ENCODE data around the gene ZFYVE21.

The ZFYVE21 gene

GRCh38 chr14:103742499-103743255, 27.1 kb downstream of the ZFYVE21 start:
- in situ Hi-C loops (cut with HindIII; ENCODE audit: low pct_ligation_motif_present, low pct_unique_long_range_greater_than_20kb, low sequenced_read_pairs), result no loop called here
- no peak for DNase-seq

GRCh38 chr14:103743691-103744090, 28.1 kb downstream of the ZFYVE21 start:
- DNase-seq, result no peak
- in situ Hi-C loops (cut with HindIII; ENCODE audit: low pct_ligation_motif_present, low pct_unique_long_range_greater_than_20kb, low sequenced_read_pairs), result no loop called here

GRCh38 chr14:103744621-103745395, 29.2 kb downstream of the ZFYVE21 start:
- in situ Hi-C loops (cut with HindIII; ENCODE audit: low pct_ligation_motif_present, low pct_unique_long_range_greater_than_20kb, low sequenced_read_pairs), result no loop called here
- DNase-seq, result no peak

- DNase-seq, result no peak
- in situ Hi-C loops (cut with HindIII; ENCODE audit: low pct_ligation_motif_present, low pct_unique_long_range_greater_than_20kb, low sequenced_read_pairs), result no loop called here
Measured at GRCh38 chr14:103745424-103745823, 29.8 kb downstream of the ZFYVE21 start.

GRCh38 chr14:103746701-103747100, 31.1 kb downstream of the ZFYVE21 start:
- in situ Hi-C loops (cut with HindIII; ENCODE audit: low pct_ligation_motif_present, low pct_unique_long_range_greater_than_20kb, low sequenced_read_pairs), result no loop called here
- DNase-seq, result peak; percentile 59

- in situ Hi-C loops (cut with HindIII; ENCODE audit: low pct_ligation_motif_present, low pct_unique_long_range_greater_than_20kb, low sequenced_read_pairs), result no loop called here
- no peak for DNase-seq
Measured at GRCh38 chr14:103748534-103748857, 32.9 kb downstream of the ZFYVE21 start.

- in situ Hi-C loops (cut with HindIII; ENCODE audit: low pct_ligation_motif_present, low pct_unique_long_range_greater_than_20kb, low sequenced_read_pairs), result no loop called here
- DNase-seq, result no peak
Measured at GRCh38 chr14:103749452-103749851, 33.8 kb downstream of the ZFYVE21 start.

GRCh38 chr14:103749860-103750259, 34.2 kb downstream of the ZFYVE21 start:
- DNase-seq, result no peak
- in situ Hi-C loops (cut with HindIII; ENCODE audit: low pct_ligation_motif_present, low pct_unique_long_range_greater_than_20kb, low sequenced_read_pairs), result no loop called here

- DNase-seq, result no peak
- in situ Hi-C loops (cut with HindIII; ENCODE audit: low pct_ligation_motif_present, low pct_unique_long_range_greater_than_20kb, low sequenced_read_pairs), result no loop called here
Measured at GRCh38 chr14:103753774-103754173, 38.2 kb downstream of the ZFYVE21 start.

GRCh38 chr14:103755060-103755459, 39.5 kb downstream of the ZFYVE21 start:
- in situ Hi-C loops (cut with HindIII; ENCODE audit: low pct_ligation_motif_present, low pct_unique_long_range_greater_than_20kb, low sequenced_read_pairs), result no loop called here
- no peak for DNase-seq

GRCh38 chr14:103758059-103758776, 42.6 kb downstream of the ZFYVE21 start:
- in situ Hi-C loops (cut with HindIII; ENCODE audit: low pct_ligation_motif_present, low pct_unique_long_range_greater_than_20kb, low sequenced_read_pairs), result no loop called here
- DNase-seq, result no peak

- in situ Hi-C loops (cut with HindIII; ENCODE audit: low pct_ligation_motif_present, low pct_unique_long_range_greater_than_20kb, low sequenced_read_pairs), result no loop called here
- peak; percentile 9 for DNase-seq
Measured at GRCh38 chr14:103762036-103762435, 46.4 kb downstream of the ZFYVE21 start.

- in situ Hi-C loops (cut with HindIII; ENCODE audit: low pct_ligation_motif_present, low pct_unique_long_range_greater_than_20kb, low sequenced_read_pairs), result no loop called here
- no peak for DNase-seq
Measured at GRCh38 chr14:103762541-103762940, 46.9 kb downstream of the ZFYVE21 start.

- no peak for DNase-seq
Measured at GRCh38 chr14:103763730-103764488, 48.3 kb downstream of the ZFYVE21 start.

GRCh38 chr14:103765526-103765925, 49.9 kb downstream of the ZFYVE21 start:
- no peak for DNase-seq
- in situ Hi-C loops (cut with HindIII; ENCODE audit: low pct_ligation_motif_present, low pct_unique_long_range_greater_than_20kb, low sequenced_read_pairs), result no loop called here

More at GRCh38 chr14:103763730-103764488, 48.3 kb downstream of the ZFYVE21 start:
- in situ Hi-C loops (cut with HindIII; ENCODE audit: low pct_ligation_motif_present, low pct_unique_long_range_greater_than_20kb, low sequenced_read_pairs), result no loop called here

- in situ Hi-C loops (cut with HindIII; ENCODE audit: low pct_ligation_motif_present, low pct_unique_long_range_greater_than_20kb, low sequenced_read_pairs), result no loop called here
- no peak for DNase-seq
Measured at GRCh38 chr14:103767336-103767894, 51.8 kb downstream of the ZFYVE21 start.

GRCh38 chr14:103770500-103770899, 54.9 kb downstream of the ZFYVE21 start:
- DNase-seq, result no peak
- in situ Hi-C loops (cut with HindIII; ENCODE audit: low pct_ligation_motif_present, low pct_unique_long_range_greater_than_20kb, low sequenced_read_pairs), result no loop called here

- in situ Hi-C loops (cut with HindIII; ENCODE audit: low pct_ligation_motif_present, low pct_unique_long_range_greater_than_20kb, low sequenced_read_pairs), result no loop called here
- DNase-seq, result no peak
Measured at GRCh38 chr14:103770902-103771301, 55.3 kb downstream of the ZFYVE21 start.
